DMS53 treated with DMSO at 0.1 percent for 48 hours (cell line): ENCODE results near the gene QKI.
"Not testable (repeated sequence)": the region's sequence is repeated elsewhere in the genome, so short reads cannot be mapped to it uniquely, and the experiment has no call there.

Source experiments
- DNase-seq: peaks from one replicate; lab custom pipeline; 2025; ENCODE audit not compliant: unreplicated experiment; lab: John Stamatoyannopoulos, UW

QKI gene

GRCh38 chr6:163438298-163438939 lies 23.9 kb downstream of the QKI start:
- DNase-seq = no peak

GRCh38 chr6:163438940-163439335 lies 24.4 kb downstream of the QKI start:
- no peak for DNase-seq

- DNase-seq = not testable (repeated sequence)
These were observed 24.9 kb downstream of the QKI start for GRCh38 chr6:163439390-163439789.

DNA sequence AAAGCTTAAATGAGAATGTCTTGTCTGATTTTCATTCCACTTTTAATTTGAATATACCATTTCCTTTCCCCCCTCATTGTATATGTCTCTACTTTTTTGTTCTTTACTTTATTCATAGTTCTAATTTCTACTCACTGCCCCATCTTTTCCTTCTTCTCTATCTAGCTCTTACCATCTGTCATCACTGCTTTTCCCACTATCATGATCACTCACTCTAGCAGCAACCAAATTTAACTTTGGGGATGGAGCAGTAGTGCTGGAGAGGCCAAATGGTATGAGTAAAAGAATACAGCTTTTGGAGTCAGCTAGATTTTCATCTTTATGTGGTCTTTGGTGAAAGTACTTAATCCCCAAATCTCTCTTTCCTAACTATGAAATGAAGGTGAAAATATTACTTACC lies 25.5 kb downstream of the QKI start:
- no peak for DNase-seq

- no peak for DNase-seq
These were observed 27.8 kb downstream of the QKI start for GRCh38 chr6:163442336-163442735.

GRCh38 chr6:163444077-163444476 lies 29.6 kb downstream of the QKI start:
- DNase-seq = no peak

GRCh38 chr6:163446549-163446948 lies 32.0 kb downstream of the QKI start:
- DNase-seq = no peak

DNA sequence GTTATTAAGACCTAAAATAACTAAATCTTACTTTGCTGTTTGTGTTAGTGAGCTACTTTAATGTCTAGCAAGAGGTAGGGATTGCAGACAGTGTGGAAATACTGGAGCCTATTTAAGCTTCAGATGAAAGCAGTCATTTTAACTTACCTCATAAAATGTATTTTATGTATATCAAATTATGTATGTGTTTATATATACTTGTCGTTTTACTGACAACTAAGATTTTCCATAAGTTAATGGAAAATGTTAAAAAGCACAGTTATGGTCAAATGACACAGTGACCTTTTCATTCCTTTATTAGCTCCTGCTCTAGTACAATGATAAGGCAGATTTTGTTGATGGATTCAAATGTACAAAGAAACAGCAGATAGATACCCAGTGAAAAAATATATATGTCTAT lies 34.6 kb downstream of the QKI start:
- no peak for DNase-seq

GRCh38 chr6:163454425-163454824 lies 39.9 kb downstream of the QKI start:
- no peak for DNase-seq

DNA sequence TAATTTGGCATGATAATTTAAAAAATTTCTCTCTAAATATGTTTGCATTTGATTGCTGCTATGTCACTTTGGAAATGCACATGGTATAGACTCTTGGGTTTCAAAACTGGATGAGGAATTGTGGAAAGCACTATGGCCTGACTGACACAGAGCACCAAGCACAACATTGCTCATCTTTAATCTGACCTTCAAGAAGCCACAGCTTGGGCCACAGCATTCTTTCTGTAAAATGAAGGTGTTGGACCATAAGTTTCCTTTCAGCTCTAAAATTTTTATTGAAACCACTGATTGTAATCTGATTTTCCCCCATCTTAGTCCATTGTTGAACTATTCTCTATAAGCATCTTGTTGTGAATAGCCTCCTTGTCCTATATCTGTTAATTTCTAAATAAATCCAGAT lies 41.0 kb downstream of the QKI start:
- DNase-seq = no peak

GRCh38 chr6:163457637-163458561 lies 43.4 kb downstream of the QKI start:
- DNase-seq = no peak

- no peak for DNase-seq
These were observed 44.5 kb downstream of the QKI start for GRCh38 chr6:163459007-163459406.

DNA sequence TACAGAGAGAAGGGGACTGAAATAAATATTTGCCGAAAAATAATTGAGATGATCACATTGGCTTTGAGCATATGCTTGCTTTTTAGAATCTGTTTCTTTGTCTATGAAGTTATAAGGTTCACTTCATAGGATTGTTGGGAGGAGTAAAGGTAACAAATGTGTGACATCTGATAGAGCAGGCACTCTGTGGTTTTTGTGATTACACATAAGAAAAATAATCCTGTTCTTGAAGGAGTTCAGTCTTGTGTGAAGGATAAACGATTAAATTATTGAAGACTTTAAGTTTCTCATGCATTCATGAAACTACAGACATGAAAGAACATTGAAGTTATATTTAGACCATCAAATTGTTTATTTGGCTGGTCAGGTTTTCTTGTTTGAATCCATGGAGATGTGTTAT lies 45.0 kb downstream of the QKI start:
- no peak for DNase-seq

DNA sequence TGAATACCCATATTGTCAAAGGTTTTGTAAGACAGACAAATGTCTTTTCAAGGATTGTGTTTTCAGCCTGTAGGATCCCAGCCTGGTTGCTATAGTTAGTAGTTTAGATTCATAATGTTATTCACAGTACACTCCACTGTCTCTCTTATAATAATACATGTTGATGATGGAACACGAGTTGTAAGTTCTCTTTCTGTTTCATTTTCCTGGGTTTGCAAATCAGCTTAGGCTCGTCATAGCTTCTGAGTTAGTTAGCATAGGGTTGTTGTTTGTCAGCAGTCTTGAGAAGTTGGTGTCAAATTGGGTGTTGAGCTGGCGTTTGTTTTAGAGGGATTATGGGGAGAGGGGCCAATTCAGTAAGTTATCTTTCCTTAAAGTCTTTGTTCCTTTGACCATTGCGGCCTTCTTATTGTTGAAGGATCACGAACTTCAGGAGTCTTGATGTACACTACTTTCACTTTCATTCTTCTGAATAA lies 45.8 kb downstream of the QKI start:
- no peak for DNase-seq

DNA sequence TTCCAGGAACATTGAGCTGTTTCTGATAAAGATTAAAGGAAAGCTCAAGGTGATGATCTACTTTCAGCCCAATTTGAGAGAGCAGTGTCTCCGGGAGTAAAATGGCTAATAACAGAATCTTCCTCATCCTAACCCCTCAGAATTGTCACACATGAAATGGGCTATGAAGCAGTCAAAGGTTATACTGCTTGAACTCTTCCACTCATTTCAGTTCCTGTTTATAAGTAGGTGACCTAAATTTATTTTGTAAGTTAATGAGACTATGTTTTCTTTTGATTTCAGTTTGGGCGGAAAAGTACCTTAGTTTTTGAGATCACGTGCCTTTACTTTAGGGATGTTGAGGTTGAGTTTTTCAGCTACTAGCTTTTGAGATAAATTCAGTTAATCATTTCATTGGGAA lies 47.2 kb downstream of the QKI start:
- DNase-seq = no peak

DNA sequence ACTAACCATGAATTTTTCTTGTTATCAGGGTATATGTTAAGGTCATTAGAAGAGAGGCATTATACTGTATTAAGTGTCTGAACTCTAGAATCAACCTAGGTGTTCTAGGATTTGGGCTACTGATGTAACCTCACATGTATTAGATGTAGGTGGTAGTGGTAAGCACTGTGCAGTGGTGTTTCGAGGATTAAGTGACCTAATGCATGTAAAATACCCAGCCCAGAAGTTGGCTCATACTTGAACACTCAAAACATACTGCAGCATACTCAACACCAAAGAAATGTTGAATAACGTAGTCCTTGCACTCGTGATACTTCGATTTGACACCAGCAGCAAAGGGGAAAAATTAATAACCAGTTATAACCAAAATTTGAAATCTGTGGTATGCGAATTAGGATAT lies 48.7 kb downstream of the QKI start:
- DNase-seq = no peak

GRCh38 chr6:163463795-163464194 lies 49.3 kb downstream of the QKI start:
- DNase-seq = no peak

DNA sequence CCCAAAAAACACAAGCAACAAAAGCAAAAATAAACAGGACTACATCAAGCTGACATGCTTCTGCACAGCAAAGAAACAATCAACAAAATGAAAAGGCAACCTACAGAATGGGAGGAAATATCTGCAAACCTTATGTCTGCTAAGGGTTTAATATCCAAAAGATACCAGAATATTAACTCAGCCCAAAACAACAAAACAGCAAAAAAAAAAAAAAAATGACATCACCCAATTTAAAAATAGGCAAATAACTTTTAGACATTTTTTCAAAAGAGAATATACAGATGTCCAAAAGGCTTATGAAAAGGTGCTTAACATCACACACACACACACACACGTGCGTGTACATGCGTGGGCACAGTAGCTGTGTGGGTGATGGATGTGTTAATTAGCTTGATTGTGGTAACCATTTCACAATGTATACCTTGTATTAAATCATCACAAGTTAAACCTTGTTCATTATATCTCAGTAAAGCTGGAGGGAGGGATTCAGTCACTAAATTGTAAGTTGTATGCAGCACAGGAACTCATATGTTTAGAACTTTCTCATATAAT lies 52.4 kb downstream of the QKI start:
- DNase-seq = no peak

GRCh38 chr6:163468738-163469137 lies 54.2 kb downstream of the QKI start:
- no peak for DNase-seq

DNA sequence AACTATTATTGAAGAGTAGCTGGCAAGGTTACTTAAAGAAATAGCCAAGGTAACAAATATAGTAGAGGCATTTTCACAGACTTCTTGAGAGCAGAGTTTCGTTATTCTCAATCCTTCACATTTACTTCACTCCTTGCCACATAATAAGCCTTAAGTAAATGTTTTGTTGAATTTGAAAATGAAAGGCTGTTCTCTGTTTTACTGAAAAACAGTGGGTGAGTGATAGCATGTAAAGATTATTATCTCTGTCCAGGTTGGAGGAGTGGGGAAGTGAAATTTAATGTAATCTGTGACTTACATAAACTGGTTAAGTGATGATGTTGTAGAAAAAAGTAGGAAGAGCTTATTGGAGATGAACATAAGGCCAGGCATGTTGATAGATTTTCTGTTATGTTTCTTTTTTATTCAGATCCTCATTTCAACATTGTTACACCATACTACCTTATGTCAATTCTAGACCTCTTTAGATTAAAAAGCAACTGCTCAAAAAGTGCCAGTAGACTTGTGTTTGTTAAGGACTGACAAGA lies 55.0 kb downstream of the QKI start:
- no peak for DNase-seq

GRCh38 chr6:163470611-163471010 lies 56.1 kb downstream of the QKI start:
- no peak for DNase-seq

DNA sequence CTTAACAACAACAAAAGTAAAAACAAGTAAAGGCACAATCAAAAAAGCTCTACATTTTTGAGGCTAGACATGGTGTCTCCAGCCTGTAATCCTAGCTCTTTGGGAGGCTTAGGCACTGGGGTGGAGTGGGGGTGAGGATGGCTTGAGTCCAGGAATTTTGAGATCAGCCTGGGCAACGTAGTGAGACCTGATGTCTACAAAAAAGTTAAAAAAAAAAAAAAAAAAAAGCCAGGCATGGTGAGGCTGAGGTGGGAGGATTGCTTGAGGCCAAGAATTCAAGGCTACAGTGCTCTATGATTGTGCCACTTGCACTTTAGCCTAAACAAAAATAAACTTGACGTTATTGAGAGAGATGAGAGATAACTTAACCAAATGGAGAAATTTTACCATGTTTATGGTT lies 60.1 kb downstream of the QKI start:
- DNase-seq = no peak
